Activated CD4-positive, alpha-beta T cell treated with anti-CD3 and anti-CD28 coated beads, Interleukin-10, Interleukin-2, amounts not matched to agents 100 ng/mL and 50 ng/mL, durations not matched to agents 16 hours and 8 hours (primary cell): ENCODE data around the gene CLEC2D.

Experiments used
- DNase-seq: peaks from one replicate; pipeline ENCODE4 v3.0.0-alpha.2; 2020

Gene CLEC2D, protein sequence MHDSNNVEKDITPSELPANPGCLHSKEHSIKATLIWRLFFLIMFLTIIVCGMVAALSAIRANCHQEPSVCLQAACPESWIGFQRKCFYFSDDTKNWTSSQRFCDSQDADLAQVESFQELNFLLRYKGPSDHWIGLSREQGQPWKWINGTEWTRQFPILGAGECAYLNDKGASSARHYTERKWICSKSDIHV

DNA sequence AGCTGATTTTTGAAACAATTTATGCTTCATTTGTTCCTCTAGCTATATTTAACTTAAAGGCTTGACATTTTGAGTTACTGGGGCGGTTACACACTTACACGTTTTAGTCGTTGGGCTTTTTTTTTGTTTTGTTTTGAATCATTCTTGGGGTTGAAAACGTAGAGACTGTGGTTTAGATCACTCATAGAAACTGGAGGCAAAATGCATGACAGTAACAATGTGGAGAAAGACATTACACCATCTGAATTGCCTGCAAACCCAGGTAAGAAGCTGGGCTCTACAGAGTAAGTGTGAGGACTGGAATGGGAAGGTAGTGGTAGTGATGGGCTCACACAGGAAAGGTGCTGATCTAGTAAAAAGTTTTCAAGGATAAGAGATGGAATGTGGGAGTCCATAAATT is at the start of gene CLEC2D:
TSS of gene CLEC2D (plus strand) at position 180 of the 400 bp plus-strand sequence. CDS start at position 202, 22 bp downstream.
- DNase-seq, result peak; percentile 94

DNA sequence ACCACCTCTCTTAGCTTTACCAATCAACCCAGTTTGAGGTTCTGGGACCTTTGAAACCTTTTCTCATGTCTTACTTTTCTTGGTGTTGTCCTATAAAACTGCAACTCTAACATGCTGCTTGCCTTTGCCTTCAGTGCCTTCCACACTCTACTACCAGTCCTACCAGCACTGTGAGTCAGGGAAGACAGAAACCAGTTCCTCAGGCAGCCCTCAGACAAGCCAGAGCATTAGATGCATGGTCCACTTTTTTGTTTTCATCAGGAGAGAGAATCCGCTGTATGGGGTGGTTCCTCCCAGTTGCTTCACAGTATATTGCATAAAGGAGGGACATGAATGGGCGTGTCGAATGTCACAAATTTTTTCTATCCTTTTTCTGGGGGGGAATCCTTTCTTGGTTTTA is 44.5 kb upstream of the CLEC2D start:
- DNase-seq, result no peak

GRCh38 chr12:9626291-9626690 is 43.2 kb upstream of the CLEC2D start:
- DNase-seq, result no peak

- peak; percentile 16 for DNase-seq
These were observed 42.7 kb upstream of the CLEC2D start for GRCh38 chr12:9626821-9627220.

- DNase-seq, result no peak
These were observed 36.7 kb upstream of the CLEC2D start for GRCh38 chr12:9632766-9633165.

GRCh38 chr12:9634177-9634803 is 35.2 kb upstream of the CLEC2D start:
- peak; percentile 77 for DNase-seq

GRCh38 chr12:9634969-9635754 is 34.4 kb upstream of the CLEC2D start:
- DNase-seq, result no peak

GRCh38 chr12:9636150-9636850 is 33.2 kb upstream of the CLEC2D start:
- DNase-seq, result no peak

- no peak for DNase-seq
These were observed 32.7 kb upstream of the CLEC2D start for GRCh38 chr12:9636851-9637206.

DNA sequence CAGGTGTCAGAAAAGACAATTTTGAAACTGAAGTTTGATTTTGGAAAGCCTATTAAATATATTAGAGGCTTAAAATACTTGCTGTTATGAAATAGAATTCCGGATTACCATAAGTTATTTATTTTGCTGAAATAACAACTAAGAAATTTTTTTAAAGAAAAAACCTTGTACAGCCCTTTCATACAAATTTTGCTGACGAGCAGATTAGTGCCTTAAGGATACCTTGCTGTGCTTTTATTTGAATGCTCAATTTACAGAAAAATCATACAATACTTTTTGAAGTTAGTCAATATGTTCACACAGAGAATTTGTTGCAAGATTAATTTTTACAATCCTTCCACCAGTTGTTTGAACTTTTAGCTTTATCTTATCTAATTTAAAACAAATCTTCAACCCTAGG is 29.5 kb upstream of the CLEC2D start:
- no peak for DNase-seq

- DNase-seq, result no peak
These were observed 26.8 kb upstream of the CLEC2D start for GRCh38 chr12:9642606-9643265.

DNA sequence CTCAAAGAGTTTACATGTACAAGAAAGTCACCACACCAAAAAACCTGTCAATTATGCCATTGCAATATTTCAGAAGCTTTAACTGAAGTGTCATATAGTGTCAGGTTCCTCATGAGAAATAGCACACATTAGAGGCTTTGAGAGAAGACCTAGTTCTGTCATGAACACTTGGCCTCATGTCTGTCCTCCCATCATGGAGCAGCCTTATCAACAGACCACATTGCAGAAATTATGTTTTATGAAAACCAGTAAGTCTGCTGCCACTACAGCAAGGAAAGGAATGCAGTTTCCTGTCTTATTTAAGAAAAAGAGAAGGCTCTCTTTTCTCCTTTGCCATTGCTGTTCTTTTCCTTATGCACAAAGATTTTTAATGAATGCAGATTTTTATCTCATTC is 26.2 kb upstream of the CLEC2D start:
- no peak for DNase-seq

DNA sequence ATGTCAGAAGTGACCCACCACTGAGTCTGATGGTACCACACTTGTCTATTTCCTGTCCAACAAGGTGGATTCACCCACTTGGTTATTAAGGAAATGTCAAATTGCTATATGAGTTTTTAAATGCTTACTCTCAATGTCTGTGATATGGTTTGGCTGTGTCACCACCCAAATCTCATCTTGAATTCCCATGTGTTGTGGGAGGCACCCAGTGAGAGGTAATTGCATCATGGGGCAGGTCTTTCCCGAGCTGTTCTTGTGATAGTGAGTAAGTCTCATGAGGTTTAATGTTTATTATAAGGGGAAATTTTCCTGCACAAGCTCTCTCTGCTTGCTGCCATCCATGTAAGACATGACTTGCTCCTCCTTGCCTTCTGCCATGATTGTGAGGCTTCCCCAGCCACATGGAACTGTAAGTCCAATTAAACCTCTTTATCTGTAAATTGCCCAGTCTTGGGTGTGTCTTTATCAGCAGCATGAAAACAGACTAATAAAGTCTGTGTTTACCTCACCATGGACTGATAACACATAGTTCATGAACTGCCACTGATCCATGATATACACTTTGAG is 24.4 kb upstream of the CLEC2D start:
- peak; percentile 55 for DNase-seq

DNA sequence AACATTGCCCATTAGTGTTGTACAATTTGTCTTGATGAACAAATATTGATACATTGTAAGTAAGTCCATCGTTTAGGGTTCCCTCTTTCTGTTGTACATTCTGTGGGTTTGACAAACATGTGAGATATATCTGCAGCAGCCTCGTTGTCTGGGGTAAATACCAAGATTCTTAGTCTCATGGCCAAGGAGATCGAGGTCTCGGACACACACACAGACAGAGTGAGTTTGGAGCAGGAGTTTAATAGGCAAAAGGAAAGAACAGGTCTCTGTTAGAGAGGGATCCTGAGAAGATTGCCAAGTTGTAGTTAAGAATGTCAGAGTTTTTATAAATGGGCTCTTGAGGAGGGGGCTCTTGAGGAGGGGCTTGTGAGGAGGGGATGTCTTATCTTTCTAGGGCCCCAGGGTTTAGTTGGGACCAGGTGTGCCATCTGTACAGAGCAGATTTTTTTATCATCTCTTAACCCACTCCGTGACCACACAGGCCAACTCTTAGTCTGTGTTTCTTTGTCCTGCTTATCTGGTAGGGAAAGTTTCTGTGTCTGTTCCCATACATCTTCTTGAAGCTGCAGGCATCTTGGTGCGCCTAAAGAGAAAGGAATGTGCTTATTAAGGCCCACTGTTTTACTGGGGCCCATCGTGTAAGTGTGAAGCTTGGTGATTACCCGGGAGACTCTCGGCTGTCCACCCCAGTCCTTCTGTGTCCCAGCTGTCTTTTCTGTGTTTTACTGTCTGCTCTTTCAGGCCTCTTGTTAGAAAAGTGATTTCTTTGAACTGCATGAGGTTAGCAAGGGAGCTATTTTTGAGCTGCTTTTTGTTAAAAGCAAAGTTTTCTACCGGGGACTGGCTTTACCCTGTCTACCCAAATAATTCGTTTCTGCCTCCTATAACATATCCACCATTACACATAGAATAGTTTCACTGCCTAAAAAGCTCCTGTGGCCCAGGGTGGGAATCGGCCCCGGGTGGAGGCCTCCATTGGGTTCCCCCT is 22.4 kb upstream of the CLEC2D start:
- peak; percentile 36 for DNase-seq

- DNase-seq, result peak; percentile 95
These were observed 21.4 kb upstream of the CLEC2D start for GRCh38 chr12:9647825-9648700.

- peak; percentile 52 for DNase-seq
These were observed 20.6 kb upstream of the CLEC2D start for GRCh38 chr12:9648701-9649531.

DNA sequence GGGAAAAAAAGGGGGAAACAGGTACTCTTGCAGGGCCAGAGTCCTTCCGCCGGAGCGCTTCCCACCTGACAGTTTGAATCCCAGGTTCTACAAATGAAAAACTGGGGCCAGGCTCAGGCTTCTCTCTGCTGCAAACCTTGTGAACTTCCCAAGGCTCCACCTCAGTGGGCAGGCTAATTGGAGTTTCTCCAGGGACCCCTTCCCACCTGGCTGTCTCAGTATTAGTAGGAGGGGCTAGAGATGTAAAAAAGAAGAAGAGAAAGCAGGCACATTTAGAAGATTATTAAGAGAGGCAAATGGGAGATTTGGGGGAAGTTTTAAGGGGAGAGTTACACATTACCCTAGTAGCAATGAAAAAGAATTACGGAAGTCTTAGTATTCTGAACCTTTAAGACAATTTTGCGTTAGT is 20.0 kb upstream of the CLEC2D start:
- peak; percentile 64 for DNase-seq

DNA sequence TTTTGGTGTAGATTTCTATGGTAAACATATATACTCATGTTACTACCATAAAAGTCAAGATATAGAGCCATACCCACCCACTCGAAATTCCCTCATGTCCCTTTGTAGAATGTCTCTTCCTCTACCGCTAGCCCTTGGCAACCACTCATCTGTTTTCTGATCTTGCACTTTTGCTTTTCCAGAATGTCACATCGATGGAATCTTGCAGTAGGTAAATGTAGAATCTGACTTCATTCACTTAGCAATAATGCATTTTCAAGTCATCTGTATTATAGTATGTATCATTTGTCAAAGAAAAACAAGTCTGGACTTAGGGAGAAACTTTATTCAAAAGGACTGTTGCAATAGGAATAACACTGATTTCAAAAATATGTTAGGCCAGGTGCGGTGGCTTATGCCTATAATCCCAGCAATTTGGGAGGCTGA is 19.3 kb upstream of the CLEC2D start:
- peak; percentile 42 for DNase-seq

GRCh38 chr12:9651265-9651729 is 18.2 kb upstream of the CLEC2D start:
- DNase-seq, result peak; percentile 84
